GM18498 (cell line): Measurements from ENCODE around the gene TNS1.

Source experiments
- ATAC-seq: cut with Tn5 transposase; IDR thresholded peaks from one replicate; pipeline ENCODE4 v1.9.1; 2021; ENCODE audit warnings: mild to moderate bottlenecking, moderate library complexity; ENCODE audit not compliant: unreplicated experiment

The TNS1 gene

DNA sequence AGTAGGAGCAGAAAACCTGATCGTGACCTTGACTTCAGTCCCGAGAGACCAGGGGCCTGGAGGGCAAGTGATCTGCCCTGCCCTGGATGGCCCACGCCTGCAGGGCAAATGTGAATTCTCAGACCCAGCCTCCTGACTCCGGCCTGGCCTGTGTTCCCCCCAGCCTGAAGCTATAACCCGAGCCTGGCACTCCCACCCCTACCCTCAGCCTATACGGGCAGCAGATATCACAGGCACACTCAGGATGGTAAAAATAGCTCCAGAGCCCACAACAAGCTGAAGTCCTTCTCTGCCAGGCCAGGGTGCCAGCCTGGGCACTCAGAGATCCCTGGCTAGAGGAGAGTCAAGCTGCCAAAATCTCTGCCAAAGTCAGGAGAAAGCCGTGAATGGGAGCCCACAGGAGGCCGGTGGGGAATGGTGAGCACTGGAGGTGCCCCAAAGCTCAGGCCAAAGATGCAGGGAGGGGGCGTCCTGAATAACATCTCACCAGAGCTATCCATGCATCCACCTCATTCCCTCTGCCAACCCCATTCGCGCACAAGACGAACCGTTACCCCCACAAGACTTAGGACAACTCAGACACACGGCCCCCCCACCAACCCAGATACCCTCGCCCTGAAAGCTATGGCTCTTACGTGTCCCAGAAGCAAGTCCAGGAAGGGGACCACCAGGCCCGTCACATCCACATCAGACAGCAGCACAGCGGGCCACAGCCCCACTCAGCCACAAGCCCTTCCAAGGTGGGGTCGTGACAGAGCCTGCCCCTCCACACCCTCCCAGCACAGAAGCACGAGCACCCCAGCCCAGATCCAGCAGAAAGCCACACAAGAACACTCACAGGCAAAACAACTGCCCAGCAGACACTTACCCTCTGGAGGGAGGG is 144.9 kb downstream of the TNS1 start:
- no peak for ATAC-seq

DNA sequence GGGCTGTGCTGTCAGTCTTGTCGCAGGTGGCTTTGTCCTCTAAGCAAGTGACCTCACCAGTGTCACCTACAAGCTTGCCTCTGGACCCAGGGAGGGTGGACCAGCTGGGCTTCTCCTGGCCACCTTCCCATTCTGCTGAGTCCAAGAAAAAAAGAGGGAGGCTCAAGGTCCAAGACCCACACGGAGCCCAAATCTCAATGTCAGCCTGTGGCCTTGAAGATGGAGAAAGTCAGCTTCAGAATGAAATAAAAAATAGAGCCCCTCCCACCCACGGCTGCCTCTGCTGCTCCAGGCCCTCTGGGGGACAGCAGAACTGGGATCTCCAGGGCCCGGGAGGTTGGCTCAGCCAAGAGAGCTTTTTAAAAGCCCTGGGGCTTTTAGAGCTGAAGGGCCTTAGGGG is 145.9 kb downstream of the TNS1 start:
- ATAC-seq, result no peak

DNA sequence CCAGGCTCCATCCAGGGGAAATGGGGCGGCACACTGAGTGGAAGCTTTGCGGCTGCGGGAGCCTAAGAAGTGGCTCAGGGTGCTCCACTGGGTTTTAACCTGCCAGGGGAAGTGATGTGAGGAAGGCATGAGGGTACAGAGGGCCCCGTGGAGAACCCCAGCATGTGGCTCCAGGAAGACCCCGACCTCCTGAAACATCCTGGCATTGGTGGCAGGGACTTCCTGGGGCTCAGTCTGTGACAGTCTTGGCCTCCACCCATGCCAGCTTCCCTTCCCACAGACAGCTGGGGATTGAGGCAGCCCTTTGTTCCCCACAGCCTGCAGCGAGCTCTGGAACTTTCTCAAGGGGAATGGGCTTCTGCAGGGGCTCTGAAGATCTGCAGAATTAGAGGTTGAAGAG is 146.6 kb downstream of the TNS1 start:
- no peak for ATAC-seq

DNA sequence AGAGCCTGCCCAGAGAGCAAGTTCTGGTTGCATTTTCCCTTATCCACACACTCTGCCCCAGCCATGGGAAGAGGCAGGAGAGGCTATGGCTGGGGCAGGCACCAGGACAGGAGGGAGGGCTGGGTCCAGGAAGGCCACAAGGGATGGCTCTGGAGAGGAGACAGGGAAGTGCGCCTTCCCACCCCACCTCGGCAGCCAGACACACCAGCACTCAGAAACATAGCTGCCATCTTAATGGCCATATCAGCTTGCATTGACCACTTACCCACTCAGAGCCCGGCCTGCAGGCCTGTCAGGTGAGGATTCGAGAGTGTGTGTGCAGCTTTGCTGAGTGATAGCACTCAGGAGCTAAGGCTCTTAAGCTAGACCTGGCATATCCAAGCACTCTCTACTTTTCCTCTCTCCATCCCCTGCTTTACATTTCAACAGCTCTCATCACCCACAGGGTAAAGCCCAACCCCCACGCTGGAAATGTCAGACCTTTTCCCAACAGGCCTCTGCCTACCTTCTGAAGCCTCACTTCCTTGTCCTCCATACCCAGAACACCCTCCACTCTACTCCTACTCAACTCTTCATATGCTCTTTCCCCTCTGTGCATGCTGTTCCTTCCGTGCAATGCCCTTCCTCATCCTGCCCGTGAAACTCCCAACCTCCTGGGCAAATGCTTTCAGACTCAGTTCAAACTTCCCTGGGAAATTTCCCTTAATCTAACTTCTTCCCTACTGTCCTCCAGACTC is 147.9 kb downstream of the TNS1 start:
- ATAC-seq, result no peak

DNA sequence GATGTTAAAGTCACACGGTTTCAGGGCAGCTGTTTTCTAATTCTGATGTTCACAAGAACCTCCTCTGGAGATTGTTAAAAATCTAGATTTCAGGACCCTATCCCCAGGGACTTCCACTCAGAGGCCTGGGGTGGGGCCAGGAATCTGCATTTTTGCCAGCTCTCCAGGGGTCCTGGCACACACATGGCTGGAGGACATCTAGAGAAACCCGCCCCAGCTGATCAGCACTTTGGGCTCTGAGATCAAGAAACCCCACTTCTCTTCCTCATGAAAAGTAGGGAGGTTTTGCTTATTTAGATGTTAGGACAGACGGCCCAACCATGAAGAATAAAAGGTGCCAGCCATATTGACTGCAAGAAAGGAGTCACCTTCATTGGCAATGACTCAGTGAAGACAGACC is 148.8 kb downstream of the TNS1 start:
- no peak for ATAC-seq

DNA sequence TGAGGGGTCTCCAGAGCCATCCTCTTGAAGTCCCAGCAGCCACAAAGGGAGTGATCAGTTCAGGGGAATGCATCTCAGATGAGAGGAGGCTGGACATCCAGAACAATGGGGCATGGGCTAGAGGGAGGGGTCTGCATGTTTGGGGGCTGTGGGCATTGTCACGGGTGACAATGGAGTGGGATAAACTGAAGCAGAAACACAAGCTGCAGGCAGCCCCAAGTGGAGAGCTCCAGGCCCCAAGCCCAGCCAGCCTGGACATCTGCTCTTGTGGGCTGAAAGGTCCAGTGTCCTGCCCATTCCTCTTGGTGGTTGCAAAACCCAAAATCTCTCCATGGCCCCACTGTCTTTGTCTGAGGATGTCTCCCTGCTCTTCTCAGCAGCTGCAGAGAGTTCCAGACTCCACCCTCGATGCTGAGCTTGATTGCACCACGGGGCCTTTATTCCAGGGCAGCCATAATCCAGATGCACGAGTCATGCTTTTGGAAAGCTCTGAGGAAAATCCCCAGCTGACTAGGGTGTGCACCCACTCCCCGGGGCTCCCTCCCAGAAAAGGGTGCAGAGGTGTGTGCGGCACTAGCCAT is 149.4 kb downstream of the TNS1 start:
- no peak for ATAC-seq

DNA sequence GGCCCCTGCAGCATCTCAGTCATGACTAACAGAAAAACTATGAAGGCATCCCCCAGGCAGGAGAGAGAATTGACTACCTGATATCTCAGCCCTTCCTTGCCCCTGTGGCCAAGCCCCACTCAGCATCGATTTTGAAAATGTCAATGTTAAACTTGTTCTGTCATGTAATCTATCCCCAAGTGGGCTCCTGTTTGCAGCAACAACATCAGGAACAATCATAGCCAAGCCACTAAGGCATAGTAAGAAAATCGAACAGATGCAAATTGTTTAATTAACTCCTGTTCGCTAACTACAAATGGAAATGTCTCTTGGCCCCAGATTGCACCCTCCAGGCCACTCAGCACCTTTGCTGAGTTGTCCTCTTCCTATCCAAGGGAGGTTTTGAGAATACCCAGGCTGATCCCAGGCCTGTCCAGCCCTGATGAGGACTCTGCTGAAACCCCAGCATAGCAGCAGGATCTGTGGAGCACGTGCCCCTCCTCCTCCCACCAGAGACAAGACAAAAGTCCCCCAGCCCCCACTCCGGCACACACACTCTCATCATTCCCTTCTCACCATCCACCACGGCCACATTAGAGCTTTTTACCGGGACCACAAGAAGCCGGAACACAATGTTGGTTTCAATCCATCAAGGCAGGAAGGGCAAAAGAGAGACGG is 150.1 kb downstream of the TNS1 start:
- ATAC-seq, result no peak

DNA sequence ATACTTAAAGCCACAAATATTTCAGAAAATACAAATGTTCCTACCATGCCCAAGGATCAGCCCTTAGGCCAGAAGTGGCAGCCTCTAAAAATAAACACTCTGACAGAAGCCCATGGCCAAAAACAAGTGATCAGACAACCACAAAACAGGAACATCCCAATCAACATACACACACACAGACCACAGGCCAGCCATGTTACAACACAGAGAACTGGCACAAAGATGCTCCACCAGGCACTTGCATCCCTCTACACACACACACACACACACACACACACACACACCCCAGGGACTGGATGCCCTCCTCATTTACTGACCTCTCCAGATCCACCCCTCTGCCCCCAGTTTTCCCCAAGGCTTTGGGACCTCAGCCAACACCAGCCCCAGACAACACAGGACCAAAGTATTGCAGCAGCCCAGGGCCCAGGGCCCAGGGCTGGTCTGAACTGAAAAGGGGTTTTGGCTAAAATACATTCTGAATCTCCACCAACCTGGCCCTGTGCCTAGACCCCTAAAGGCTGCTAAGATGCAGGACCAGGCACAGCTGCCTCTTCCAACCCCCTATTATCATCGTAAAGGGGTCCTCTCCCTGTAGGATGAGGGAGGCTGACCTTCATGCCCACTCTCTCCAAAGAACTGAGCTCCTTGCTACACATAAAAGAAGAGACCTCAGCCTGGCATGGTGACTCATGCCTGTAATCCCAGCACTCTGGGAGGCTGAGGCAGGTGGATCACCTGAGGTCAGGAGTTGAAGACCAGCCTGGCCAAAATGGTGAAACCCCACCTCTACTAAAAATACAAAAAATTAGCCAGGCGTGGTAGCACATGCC is 151.4 kb downstream of the TNS1 start:
- no peak for ATAC-seq

DNA sequence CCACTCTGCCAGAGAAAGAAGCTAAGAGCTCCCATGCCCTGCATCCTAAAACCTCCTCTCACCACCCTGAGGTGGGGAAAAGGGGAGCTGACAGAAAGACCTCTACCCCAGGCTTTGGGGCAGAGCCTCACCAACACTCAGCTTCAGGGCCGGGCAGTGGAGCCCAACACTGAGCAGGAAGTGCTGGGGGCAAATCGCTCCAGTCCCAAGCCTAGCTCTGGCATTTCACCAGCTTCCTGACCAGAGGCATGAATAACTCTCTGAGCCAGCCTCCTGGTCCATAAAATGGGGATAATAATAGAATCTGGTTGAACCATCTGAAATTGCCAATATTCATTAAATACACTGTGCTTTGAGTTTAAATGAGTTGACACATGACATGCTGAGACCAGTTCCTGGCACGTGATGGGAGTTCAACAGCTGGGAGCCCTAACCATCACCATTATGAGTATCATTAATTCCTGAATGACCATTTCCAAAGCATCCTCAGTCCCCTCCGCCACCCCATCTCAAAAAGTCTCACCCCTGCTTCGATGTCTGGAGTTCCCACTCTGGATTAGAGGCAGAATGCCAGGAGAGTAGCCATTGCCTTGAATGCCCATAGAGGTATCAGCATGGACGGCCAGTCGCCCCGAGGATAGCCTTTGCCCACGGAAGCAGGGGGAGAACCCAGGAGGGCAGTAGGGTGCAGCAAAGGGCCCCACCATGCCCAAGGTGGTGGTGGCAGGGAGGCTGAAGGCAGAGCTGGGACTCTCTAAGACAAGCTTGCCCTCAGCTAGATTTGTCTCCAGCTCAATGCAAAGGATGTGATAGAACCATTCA is 153.4 kb downstream of the TNS1 start:
- no peak for ATAC-seq

DNA sequence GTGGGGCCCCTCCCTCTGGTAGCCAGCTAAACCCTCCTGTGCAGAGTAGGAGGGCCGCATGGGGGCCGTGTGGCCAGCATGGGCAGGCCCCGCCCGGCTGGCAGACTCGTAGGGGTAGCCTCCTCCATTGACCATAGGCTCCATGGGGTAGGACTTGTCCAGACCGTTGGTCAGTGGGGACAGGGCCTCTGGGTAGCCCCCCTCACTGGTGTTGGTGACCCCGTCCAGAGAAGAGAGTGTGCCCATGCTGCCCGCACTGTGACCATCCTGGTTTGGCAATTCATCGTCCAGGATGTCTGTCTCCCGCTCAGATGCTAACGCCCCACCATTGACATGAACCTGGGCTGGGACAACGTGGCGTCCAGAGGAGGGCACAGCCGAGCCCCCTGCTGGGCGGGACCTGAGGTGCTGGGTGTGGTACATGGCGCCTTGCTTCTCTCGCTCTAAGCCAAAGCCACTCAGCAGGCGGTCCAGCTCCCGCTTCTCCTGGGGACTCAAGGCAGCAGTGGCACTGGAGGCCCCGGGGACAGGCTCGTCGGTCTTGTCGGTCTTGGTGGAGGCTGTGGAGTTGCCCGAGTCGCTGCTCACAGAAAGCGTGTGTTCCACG is 154.3 kb downstream of the TNS1 start:
- ATAC-seq, result no peak

DNA sequence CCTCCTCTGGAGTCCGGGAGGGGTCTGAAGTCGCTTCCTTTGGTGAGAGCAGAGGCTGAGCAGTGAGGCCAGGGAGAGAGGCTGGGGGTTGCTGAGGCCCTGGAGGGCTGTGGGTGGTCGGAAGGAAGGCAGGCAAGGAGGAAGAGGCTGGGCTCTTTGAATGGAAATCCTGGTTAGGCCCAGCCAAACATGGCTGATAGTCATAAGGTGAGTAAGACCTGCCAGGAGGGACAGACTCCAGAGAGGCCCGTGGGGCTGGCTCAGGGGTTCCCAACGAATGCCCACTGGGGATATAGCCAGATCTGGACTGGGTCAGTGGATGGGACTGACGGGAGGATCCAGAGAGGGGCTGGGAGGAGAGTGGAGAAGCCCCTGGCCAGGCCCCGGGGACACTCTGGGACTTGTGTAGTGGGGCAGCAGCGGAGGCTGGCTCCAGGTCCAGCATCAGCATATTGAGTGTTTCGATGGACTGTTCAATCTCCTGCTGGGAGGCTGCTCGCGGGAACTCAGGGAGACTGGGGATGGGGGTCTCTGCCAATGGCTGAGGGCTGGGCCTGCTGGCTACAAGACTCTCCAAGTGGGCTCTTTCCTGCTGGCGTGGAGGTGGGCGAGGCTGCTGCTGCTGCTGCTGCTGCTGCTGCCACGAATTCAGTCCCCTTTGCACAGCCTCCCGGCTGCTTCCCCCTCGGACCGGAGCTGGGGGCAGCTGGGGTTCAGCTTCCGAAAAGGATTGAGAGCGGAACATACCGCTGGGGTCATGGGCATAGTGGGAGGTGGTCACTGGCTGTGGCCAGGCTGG is 155.0 kb downstream of the TNS1 start:
- no peak for ATAC-seq

DNA sequence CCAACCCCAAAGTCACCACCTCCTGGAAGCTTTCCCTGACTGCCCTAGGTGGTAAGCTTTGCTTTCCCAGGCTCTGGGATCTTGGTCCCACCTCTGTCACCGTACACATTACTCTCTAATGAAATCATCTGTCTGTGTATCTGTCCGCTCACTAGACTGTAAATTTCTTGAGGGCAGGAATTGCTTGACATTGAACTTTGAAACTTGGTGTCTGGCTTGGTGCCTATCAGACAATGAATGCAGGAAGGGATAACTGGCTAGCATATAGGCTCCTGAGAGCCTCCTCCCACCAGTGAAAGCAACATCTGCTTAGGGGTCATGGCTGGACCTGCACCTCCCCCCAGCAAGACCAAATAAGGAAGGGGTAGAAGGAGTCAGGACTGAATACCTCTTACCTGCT is 155.7 kb downstream of the TNS1 start:
- ATAC-seq, result no peak

DNA sequence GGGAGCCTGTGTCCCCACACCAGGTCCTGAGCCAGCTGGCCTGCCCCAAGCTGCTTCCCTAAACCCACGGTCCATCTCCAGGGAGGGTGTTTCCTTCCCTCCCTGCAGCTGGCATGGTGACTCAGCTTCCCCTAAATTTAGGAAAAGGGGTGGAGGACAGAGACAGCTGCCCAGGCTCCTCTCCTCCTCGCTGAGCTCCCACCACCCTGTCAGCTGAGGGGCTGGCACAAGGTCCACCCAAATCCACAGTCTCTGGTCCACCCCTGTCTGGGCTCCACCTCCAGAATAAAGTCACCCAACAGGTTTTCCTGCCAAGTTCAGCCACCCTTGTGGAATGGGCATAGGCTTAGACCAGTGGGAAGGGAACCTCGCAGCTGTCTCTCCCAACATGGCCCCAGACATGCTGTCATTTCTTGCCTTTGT is 156.5 kb downstream of the TNS1 start:
- ATAC-seq, result no peak

DNA sequence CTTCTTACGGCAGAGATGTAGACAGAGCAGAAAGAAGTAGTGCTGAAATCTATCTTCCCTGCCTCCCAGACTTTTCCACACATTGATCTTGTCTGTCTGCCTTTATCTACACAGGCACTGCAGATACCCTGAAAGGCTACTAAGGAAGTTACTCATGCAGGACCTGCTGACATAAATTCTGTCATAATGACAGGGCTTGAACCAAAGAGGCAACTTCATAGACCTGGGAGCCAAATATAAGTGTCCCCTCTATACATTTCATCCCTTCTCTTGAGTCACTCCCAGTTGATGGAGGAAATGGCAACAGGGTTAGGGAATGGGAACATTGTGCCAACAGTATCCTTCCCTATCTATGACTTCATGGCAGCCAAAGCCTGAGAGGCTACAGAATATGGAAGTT is 157.5 kb downstream of the TNS1 start:
- ATAC-seq, result no peak

DNA sequence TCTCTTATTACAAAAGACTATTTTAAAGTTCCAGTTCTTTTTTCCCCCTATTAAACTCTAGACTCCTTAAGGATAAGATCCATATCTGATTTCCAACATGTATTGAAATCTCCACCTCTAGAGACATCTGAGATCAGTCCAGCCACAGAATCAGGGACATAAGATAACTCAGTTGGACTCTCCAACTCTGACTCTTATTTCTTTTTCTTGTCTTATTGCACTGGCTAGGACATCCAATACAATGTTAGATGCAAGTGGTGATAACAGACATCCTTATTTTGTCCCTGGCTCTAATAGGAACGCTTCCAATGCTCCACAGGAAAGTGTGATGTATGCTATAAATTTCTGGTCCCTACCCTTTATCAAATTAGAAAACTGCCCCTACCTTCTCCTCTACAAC is 158.1 kb downstream of the TNS1 start:
- no peak for ATAC-seq

DNA sequence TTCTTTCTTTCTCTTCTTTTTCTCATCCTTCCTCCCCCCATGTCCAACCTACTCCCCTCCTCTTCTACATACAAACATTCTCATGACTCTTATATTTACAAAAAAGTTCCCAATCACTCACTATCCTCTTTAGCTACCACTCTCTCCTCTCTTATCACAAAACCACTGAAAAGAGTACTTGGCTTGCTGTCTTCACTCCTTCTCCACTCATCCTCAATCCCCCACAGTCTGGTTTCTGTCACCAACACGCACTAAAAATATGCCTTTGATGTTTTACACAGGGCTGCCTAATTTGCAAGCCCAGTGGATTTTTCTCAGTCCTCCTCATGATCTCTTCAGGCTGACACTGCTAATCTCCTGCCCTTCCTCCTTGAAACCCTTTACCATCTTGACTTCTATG is 159.5 kb downstream of the TNS1 start:
- ATAC-seq, result no peak

DNA sequence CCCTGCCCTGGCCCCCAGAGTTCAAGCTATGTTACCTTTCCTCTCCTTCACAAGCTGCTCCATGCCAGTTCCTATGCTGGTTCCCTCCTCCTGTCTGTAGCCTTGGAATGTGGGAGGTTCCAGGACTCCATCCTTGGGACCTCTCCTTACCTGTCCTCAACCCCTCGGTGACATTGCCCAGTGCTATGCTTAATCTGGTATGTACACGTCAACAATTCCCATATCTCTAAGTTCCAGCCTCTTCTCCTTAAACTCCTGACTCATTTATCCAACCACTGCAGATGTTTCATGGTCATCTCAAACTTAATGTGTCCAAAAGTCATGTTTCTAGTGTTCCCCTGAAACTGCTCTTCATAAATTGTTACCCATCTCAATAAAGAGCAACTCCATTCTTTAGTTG is 160.8 kb downstream of the TNS1 start:
- ATAC-seq, result no peak

DNA sequence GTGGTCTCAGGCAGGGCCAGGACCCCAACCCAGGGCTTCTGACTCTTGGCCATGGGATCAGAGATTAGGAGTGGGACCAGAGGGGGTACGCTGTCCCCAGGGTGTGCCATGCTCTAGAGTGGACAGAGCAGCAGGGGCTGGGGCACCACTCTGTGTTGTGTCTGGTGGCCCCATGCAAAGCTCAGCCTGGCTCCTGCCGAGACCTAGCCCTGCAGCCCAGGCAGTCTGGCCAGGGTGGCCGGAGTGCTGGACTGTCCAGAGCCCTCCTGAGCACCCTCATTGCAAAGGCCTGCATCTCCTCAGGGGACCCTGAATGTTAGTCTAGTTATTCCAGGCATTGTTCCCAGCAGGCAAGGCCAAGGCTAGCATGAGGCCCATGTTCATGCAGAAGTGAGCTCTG is 162.3 kb downstream of the TNS1 start:
- no peak for ATAC-seq

DNA sequence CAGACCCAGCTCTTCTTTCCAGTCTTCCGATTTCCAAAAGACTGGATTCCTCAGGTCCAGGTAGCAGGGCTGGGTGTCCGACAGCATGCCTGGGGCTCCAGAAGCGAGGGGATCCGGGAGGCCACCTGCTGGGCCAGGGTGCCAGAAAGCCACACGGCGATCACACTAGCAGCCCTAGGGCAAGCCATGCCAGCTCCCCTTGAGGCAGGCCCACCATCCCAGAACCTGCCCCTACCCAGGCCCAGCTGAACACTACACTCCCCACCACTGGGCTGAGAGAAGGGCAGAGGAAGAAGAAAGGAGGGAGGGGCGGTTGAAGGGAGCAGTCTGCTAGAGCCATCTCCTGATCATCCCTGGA is 163.1 kb downstream of the TNS1 start:
- ATAC-seq, result no peak
